Breast epithelium (tissue), 4 donors: ENCODE results near the gene MTERF4. TPM values are rescaled to one million over a fixed set of nuclear protein-coding genes. Genes with fewer than 3 reads are reported as not detected.

ENCODE experiments used
- DNase-seq, 2 donors: peaks; one replicate each; pipeline ENCODE4 v3.0.0-alpha.2; 2019; ENCODE audit warnings: low spot score in 2 of 2
- H3K27ac ChIP-seq, 2 donors: fragments of 200-600 bp; sonication (generic) in 1 of 2; one replicate each; pipeline ENCODE4 v1.5.1; 2016 to 2019; ENCODE audit warnings: mild to moderate bottlenecking in 1 of 2
- H3K27me3 ChIP-seq, 2 donors: fragments of 200-600 bp; sonication (generic) in 1 of 2; one replicate each; pipeline versions ENCODE4 v1.5.1 to v1.6.0; 2017 to 2019; ENCODE audit warnings: control low read depth in 1 of 2, mild to moderate bottlenecking in 1 of 2
- H3K36me3 ChIP-seq: fragments of 200-600 bp; one replicate; pipeline ENCODE4 v1.5.1; 2019
- H3K4me1 ChIP-seq, 2 donors: fragments of 200-600 bp; sonication (generic); one replicate each; pipeline ENCODE4 v1.5.1; 2016 to 2019; ENCODE audit warnings: control low read depth in 1 of 2
- H3K4me3 ChIP-seq, 3 donors: fragments of 200-600 bp; sonication (generic); 1 replicate in 2 of 3; 2 replicates in 1 of 3; pipeline ENCODE4 v1.5.1; 2016 to 2019; ENCODE audit warnings: mild to moderate bottlenecking in 3 of 3, moderate library complexity in 2 of 3
- H3K9me3 ChIP-seq, 2 donors: fragments of 200-600 bp; sonication (generic) in 1 of 2; one replicate each; pipeline ENCODE4 v1.5.1; 2016 to 2019; ENCODE audit warnings: control low read depth in 1 of 2
- CTCF ChIP-seq, 3 donors: fragments of 450-650 bp; IDR thresholded peaks; one replicate each; pipeline ENCODE4 v1.5.1; 2016 to 2017; ENCODE audit warnings: antibody characterized with exemption in 3 of 3, mild to moderate bottlenecking in 3 of 3, moderate library complexity in 3 of 3
- POLR2A ChIP-seq: fragments of 450-650 bp; IDR thresholded peaks from one replicate; pipeline ENCODE4 v1.6.1; 2016; ENCODE audit warnings: antibody characterized with exemption, mild to moderate bottlenecking, moderate library complexity
- POLR2AphosphoS5 ChIP-seq, 3 donors: sonication (generic); formaldehyde crosslinking; IDR thresholded peaks; one replicate each; pipeline ENCODE4 v1.6.1; 2017; ENCODE audit warnings: antibody characterized with exemption in 3 of 3
- intact Hi-C: fragments of 100-400 bp; cut with DNase I; formaldehyde crosslinking; loops from one replicate; pipeline ENCODE4 v1.15.1; 2023; ENCODE audit warnings: low total_unique reads
- total RNA-seq, 3 donors: library from RNA; depleted of rRNA; stranded (reverse); fragments of >200 nt; gene quantifications; one replicate each; pipeline ENCODE4 v1.1.0, GENCODE V29; 2016

MTERF4 gene
- total RNA-seq, 3 donors from 2014 or later = 35.7 to 54.6 (median 50.2) TPM

GRCh38 chr2:241128266-241128665 is 26.2 kb upstream of the MTERF4 start:
- no peaks in the 10 kb centered on the region for H3K4me1 ChIP-seq
- no peaks in the 10 kb centered on the region for H3K9me3 ChIP-seq
- TF ChIP-seq POLR2AphosphoS5 (IDR thresholded peaks at IDR 0.05) = no peak
- TF ChIP-seq POLR2A = no peak
- TF ChIP-seq CTCF (IDR thresholded peaks at IDR 0.05) = no peak
- intact Hi-C loops = loop anchor here (5.0 kb wide), 2 partner anchors 504 to 689 kb away; no protein-coding TSS in a partner anchor
- H3K4me3 ChIP-seq = no peak overlapping the region
- no peak overlapping the region for H3K27ac ChIP-seq
- H3K36me3 ChIP-seq = no peaks in the 10 kb centered on the region
- no peak for DNase-seq
- no peaks in the 10 kb centered on the region for H3K27me3 ChIP-seq

DNA sequence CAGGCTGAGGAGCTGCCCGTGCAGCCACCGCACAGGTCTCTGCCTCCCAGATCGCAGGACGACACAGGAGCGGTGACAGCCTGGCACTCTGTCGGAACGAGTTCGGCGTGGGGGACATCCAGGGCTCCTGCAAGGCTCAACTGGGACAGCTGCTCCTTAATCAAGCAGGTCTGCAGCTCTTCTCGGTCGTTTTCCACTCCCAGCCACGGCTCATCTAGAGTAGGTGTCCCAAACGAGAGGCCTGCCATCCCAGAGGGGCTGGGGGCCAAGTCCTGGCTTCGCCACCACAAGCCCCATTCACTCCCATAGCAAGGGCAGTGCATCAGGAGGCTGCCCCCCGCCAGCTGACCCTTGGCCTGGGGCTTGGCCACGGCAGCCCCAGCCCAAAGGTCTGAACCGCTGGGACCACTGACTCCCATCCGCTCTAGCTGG is 24.7 kb upstream of the MTERF4 start:
- H3K9me3 ChIP-seq = no peaks in the 10 kb centered on the region
- DNase-seq = no peak
- no peaks in the 10 kb centered on the region for H3K36me3 ChIP-seq
- no peak for TF ChIP-seq POLR2AphosphoS5 (IDR thresholded peaks at IDR 0.05)
- no peak for TF ChIP-seq CTCF (IDR thresholded peaks at IDR 0.05)
- no peak for TF ChIP-seq POLR2A
- intact Hi-C loops = loop anchor here (5.0 kb wide), 2 partner anchors 506 to 691 kb away; no protein-coding TSS in a partner anchor
- H3K27ac ChIP-seq = no peak overlapping the region
- H3K4me1 ChIP-seq = no peaks in the 10 kb centered on the region
- H3K4me3 ChIP-seq = no peak overlapping the region
- no peaks in the 10 kb centered on the region for H3K27me3 ChIP-seq

- H3K27me3 ChIP-seq = no peaks in the 10 kb centered on the region
- no peaks in the 10 kb centered on the region for H3K9me3 ChIP-seq
- no peaks in the 10 kb centered on the region for H3K36me3 ChIP-seq
- intact Hi-C loops = loop anchor here (5.0 kb wide), 2 partner anchors 506 to 691 kb away; no protein-coding TSS in a partner anchor
- H3K27ac ChIP-seq = no peak overlapping the region
- TF ChIP-seq CTCF (IDR thresholded peaks at IDR 0.05) = no peak
- no peak for TF ChIP-seq POLR2AphosphoS5 (IDR thresholded peaks at IDR 0.05)
- TF ChIP-seq POLR2A = no peak
- no peak for DNase-seq
- H3K4me1 ChIP-seq = no peaks in the 10 kb centered on the region
- H3K4me3 ChIP-seq = no peak overlapping the region
These were observed 24.1 kb upstream of the MTERF4 start for GRCh38 chr2:241126201-241126611.

DNA sequence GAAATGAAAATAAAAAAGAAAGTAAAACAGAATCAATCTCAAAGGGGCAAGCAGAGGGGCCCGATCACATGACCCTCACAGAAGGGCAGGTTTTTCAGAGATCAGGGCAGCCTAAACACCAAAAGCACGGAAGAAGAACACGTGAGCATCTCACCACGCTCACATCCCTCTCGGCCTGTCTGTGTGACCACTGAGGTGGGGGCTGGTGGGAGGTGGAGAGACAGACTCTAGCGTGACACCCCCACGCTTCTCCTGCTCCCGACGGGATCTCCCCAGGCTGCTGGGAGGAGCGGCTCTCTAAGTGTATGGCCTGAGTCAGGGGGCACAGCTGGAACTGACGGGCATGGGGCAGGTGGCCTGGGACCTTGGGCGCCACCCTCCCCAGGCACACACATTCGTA is 23.5 kb upstream of the MTERF4 start:
- intact Hi-C loops = loop anchor here (5.0 kb wide), 2 partner anchors 507 to 692 kb away; no protein-coding TSS in a partner anchor
- no peak for DNase-seq
- H3K27ac ChIP-seq = no peak overlapping the region
- TF ChIP-seq POLR2A = no peak
- TF ChIP-seq CTCF (IDR thresholded peaks at IDR 0.05) = no peak
- no peak for TF ChIP-seq POLR2AphosphoS5 (IDR thresholded peaks at IDR 0.05)
- H3K4me1 ChIP-seq = no peaks in the 10 kb centered on the region
- no peaks in the 10 kb centered on the region for H3K36me3 ChIP-seq
- H3K9me3 ChIP-seq = no peaks in the 10 kb centered on the region
- no peak overlapping the region for H3K4me3 ChIP-seq
- no peaks in the 10 kb centered on the region for H3K27me3 ChIP-seq

DNA sequence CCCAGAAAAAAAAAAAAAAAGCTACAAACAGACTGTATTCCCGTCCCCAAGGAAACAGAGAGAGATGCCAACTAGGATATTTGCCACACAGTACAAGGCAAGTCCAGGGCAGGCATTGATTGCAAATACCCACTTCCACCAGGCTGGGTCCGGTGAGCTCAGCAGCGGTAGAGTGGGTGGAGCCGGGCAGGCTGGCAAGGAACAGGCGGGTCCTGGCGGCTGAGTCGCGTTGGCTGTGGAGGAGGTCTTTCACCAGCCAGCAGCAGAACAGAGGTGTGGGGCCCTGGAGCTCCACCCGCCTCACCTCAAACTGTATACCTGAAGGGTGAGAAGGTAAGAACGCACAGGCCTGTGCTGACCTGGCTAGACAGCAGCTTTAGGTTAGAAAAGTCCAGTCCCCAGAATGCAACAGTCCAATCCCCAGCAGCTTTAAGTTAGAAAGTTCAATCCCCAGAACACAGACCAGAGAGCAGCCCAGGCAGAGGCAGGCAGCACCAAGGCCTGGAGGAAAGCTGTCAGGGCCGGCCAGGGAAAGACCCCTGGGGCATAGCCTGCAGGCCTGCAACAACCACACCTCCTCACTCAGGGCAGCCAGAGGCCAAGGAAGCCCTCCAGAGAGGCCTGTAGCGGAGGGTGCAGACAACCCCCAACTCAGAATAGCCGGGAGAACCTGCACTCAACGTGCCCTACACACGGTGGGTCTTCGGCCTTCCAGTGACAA is 21.9 kb upstream of the MTERF4 start:
- Histone ChIP-seq H3K9me3 (no peaks in the 10 kb centered on the region), H3K27ac (peak overlapping the region in 1 of 2 donors; percentile 35), H3K4me1 (no peaks in the 10 kb centered on the region), H3K27me3 (no peaks in the 10 kb centered on the region), H3K4me3 (no peak overlapping the region), H3K36me3 (no peaks in the 10 kb centered on the region)
- no peak for TF ChIP-seq POLR2A
- TF ChIP-seq POLR2AphosphoS5 (IDR thresholded peaks at IDR 0.05) = no peak
- no peak for TF ChIP-seq CTCF (IDR thresholded peaks at IDR 0.05)
- peak; percentile 79 to 83 for DNase-seq
- intact Hi-C loops = no loop called here
